HG03442 (cell line): Measurements from ENCODE around the gene RPL29.

Experiments used
- ATAC-seq: cut with Tn5 transposase; IDR thresholded peaks from one replicate; pipeline ENCODE4 v1.9.1; 2021; ENCODE audit warnings: mild to moderate bottlenecking, moderate library complexity; ENCODE audit not compliant: unreplicated experiment

RPL29 gene

GRCh38 chr3:51966486-51966885 lies 29.2 kb downstream of the RPL29 start:
- no peak for ATAC-seq

- no peak for ATAC-seq
Observed at GRCh38 chr3:51966016-51966415, 29.7 kb downstream of the RPL29 start.

- ATAC-seq, result no peak
Observed at GRCh38 chr3:51964521-51964920, 31.2 kb downstream of the RPL29 start.

- ATAC-seq, result no peak
Observed at GRCh38 chr3:51963951-51964451, 31.7 kb downstream of the RPL29 start.

- no peak for ATAC-seq
Observed at GRCh38 chr3:51962854-51963530, 32.7 kb downstream of the RPL29 start.

- no peak for ATAC-seq
Observed at GRCh38 chr3:51961602-51962569, 33.8 kb downstream of the RPL29 start.

- no peak for ATAC-seq
Observed at GRCh38 chr3:51961011-51961410, 34.7 kb downstream of the RPL29 start.

- ATAC-seq, result no peak
Observed at GRCh38 chr3:51960386-51960785, 35.3 kb downstream of the RPL29 start.

GRCh38 chr3:51959651-51960050 lies 36.0 kb downstream of the RPL29 start:
- ATAC-seq, result no peak

GRCh38 chr3:51958603-51959521 lies 36.8 kb downstream of the RPL29 start:
- no peak for ATAC-seq

GRCh38 chr3:51957520-51958205 lies 38.0 kb downstream of the RPL29 start:
- ATAC-seq, result no peak

GRCh38 chr3:51955893-51956770 lies 39.6 kb downstream of the RPL29 start:
- ATAC-seq, result no peak

- no peak for ATAC-seq
Observed at GRCh38 chr3:51955175-51955892, 40.4 kb downstream of the RPL29 start, which contains the start of gene GPR62. TSS of gene GPR62 (plus strand) at chr3:51955381. CDS start at chr3:51955653, 272 bp downstream.

- no peak for ATAC-seq
Observed at GRCh38 chr3:51954713-51955112, 41.0 kb downstream of the RPL29 start.

- no peak for ATAC-seq
Observed at GRCh38 chr3:51954105-51954504, 41.6 kb downstream of the RPL29 start.

- no peak for ATAC-seq
Observed at GRCh38 chr3:51953445-51953844, 42.2 kb downstream of the RPL29 start.

GRCh38 chr3:51950899-51951298 lies 44.8 kb downstream of the RPL29 start:
- ATAC-seq, result no peak

- ATAC-seq, result no peak
Observed at GRCh38 chr3:51949121-51949520, 46.6 kb downstream of the RPL29 start.
